K562 (cell line): Measurements from ENCODE around the gene DUXB. TPM values are rescaled to one million over a fixed set of nuclear protein-coding genes. Genes with fewer than 3 reads are reported as not detected.

ENCODE experiments used
- SRSF1 ChIP-seq: fragments of 200-400 bp; formaldehyde crosslinking; IDR thresholded peaks from 2 replicates; pipeline ENCODE4 v1.6.1; 2017; ENCODE audit warnings: mild to moderate bottlenecking, low read depth, low read length, moderate library complexity
- YY1 ChIP-seq, 3 experiments: IDR thresholded peaks; 2 replicates each; pipeline ENCODE4 v1.6.1; 2011; ENCODE audit warnings: low read length in 2 of 3, mild to moderate bottlenecking in 2 of 3, moderate library complexity in 2 of 3, borderline replicate concordance in 1 of 3, control low read depth in 1 of 3, low read depth in 1 of 3; ENCODE audit not compliant: insufficient read depth in 3 of 3, insufficient replicate concordance in 2 of 3, control insufficient read depth in 1 of 3, insufficient read length in 1 of 3; ENCODE audit errors: extremely low read depth in 1 of 3
- polyA plus RNA-seq, 8 experiments: library from polyadenylated mRNA; depleted of rRNA in 4 of 8; stranded (reverse) in 5 of 8; unstranded in 3 of 8; fragments of >200 nt; fragmentation: Nextera tagmentation in 2 of 8; fragmentation: Illumina TruSeq in 1 of 8; extraction: Ambion mirVana in 2 of 8; extraction: Trizol in 1 of 8; gene quantifications; 2 replicates each; pipeline versions ENCODE4 v1.2.1 to v1.2.3, GENCODE V29; 2011 to 2014; ENCODE audit warnings: inconsistent platforms in 1 of 8, missing spikeins in 1 of 8
- total RNA-seq, 7 experiments: library from RNA; depleted of rRNA in 6 of 7; stranded (reverse); fragments of >200 nt in 6 of 7; fragmentation: Illumina TruSeq in 2 of 7; extraction: Trizol in 2 of 7; gene quantifications; 2 replicates each; pipeline versions ENCODE4 v1.2.1 to v1.2.3, GENCODE V29; 2011 to 2021; ENCODE audit warnings: low replicate concordance in 1 of 7
- TF ChIP-seq, protein P1 (sequence below): fragments of 200-600 bp; sonication (generic); IDR thresholded peaks from one replicate; pipeline ENCODE4 v1.6.1; 2012; ENCODE audit warnings: mild to moderate bottlenecking, low read depth, low read length, inconsistent platforms
- TF ChIP-seq, protein P2 (sequence below): sonication (generic); formaldehyde crosslinking; IDR thresholded peaks from 2 replicates; pipeline ENCODE4 v1.8.1; 2023; ENCODE audit warnings: missing genetic modification reagents, mild to moderate bottlenecking, borderline replicate concordance
- TF ChIP-seq, protein P3 (sequence below): conservative IDR thresholded peaks from 2 replicates; pipeline ENCODE4 v1.6.1; 2011; ENCODE audit warnings: low read depth, mild to moderate bottlenecking, low read length; ENCODE audit not compliant: control insufficient read depth

DUXB gene
- total and polyA plus RNA-seq, 9 of the 15 experiments (the other 6 are each of a cell fraction or from before 2014, with no cell fraction given) = not detected

DNA sequence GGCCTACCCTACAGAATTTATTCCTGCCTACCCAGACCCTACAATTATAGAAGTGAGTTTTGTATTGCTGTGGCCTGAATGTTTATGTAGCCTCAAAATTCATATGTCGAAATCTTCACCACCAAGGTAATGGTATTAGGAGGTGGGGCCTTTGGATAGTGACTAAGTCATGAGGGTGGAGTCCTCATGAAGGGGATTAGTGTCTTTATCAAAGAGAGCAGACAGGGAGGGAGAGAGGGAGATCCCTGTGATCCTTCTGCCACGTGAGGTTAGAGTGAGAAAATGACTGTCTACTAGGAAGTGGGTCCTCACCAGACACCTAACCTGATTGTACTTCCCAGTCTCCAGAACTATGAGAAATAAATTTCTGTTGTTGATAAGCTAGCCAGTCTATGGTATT, 981 bp upstream of the DUXB start (continued):
- TF ChIP-seq, protein P1, sequence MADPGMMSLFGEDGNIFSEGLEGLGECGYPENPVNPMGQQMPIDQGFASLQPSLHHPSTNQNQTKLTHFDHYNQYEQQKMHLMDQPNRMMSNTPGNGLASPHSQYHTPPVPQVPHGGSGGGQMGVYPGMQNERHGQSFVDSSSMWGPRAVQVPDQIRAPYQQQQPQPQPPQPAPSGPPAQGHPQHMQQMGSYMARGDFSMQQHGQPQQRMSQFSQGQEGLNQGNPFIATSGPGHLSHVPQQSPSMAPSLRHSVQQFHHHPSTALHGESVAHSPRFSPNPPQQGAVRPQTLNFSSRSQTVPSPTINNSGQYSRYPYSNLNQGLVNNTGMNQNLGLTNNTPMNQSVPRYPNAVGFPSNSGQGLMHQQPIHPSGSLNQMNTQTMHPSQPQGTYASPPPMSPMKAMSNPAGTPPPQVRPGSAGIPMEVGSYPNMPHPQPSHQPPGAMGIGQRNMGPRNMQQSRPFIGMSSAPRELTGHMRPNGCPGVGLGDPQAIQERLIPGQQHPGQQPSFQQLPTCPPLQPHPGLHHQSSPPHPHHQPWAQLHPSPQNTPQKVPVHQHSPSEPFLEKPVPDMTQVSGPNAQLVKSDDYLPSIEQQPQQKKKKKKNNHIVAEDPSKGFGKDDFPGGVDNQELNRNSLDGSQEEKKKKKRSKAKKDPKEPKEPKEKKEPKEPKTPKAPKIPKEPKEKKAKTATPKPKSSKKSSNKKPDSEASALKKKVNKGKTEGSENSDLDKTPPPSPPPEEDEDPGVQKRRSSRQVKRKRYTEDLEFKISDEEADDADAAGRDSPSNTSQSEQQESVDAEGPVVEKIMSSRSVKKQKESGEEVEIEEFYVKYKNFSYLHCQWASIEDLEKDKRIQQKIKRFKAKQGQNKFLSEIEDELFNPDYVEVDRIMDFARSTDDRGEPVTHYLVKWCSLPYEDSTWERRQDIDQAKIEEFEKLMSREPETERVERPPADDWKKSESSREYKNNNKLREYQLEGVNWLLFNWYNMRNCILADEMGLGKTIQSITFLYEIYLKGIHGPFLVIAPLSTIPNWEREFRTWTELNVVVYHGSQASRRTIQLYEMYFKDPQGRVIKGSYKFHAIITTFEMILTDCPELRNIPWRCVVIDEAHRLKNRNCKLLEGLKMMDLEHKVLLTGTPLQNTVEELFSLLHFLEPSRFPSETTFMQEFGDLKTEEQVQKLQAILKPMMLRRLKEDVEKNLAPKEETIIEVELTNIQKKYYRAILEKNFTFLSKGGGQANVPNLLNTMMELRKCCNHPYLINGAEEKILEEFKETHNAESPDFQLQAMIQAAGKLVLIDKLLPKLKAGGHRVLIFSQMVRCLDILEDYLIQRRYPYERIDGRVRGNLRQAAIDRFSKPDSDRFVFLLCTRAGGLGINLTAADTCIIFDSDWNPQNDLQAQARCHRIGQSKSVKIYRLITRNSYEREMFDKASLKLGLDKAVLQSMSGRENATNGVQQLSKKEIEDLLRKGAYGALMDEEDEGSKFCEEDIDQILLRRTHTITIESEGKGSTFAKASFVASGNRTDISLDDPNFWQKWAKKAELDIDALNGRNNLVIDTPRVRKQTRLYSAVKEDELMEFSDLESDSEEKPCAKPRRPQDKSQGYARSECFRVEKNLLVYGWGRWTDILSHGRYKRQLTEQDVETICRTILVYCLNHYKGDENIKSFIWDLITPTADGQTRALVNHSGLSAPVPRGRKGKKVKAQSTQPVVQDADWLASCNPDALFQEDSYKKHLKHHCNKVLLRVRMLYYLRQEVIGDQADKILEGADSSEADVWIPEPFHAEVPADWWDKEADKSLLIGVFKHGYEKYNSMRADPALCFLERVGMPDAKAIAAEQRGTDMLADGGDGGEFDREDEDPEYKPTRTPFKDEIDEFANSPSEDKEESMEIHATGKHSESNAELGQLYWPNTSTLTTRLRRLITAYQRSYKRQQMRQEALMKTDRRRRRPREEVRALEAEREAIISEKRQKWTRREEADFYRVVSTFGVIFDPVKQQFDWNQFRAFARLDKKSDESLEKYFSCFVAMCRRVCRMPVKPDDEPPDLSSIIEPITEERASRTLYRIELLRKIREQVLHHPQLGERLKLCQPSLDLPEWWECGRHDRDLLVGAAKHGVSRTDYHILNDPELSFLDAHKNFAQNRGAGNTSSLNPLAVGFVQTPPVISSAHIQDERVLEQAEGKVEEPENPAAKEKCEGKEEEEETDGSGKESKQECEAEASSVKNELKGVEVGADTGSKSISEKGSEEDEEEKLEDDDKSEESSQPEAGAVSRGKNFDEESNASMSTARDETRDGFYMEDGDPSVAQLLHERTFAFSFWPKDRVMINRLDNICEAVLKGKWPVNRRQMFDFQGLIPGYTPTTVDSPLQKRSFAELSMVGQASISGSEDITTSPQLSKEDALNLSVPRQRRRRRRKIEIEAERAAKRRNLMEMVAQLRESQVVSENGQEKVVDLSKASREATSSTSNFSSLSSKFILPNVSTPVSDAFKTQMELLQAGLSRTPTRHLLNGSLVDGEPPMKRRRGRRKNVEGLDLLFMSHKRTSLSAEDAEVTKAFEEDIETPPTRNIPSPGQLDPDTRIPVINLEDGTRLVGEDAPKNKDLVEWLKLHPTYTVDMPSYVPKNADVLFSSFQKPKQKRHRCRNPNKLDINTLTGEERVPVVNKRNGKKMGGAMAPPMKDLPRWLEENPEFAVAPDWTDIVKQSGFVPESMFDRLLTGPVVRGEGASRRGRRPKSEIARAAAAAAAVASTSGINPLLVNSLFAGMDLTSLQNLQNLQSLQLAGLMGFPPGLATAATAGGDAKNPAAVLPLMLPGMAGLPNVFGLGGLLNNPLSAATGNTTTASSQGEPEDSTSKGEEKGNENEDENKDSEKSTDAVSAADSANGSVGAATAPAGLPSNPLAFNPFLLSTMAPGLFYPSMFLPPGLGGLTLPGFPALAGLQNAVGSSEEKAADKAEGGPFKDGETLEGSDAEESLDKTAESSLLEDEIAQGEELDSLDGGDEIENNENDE = no peak
- peak in 1 of 3 experiments; percentile 17 for TF ChIP-seq YY1 (IDR thresholded peaks at IDR 0.05; ENCODE audit: borderline replicate concordance in 1 of 3, control insufficient read depth in 1 of 3, extremely low read depth in 1 of 3, insufficient read depth in 3 of 3, insufficient read length in 1 of 3, insufficient replicate concordance in 2 of 3, low read depth in 1 of 3, low read length in 2 of 3)
- TF ChIP-seq, protein P2, sequence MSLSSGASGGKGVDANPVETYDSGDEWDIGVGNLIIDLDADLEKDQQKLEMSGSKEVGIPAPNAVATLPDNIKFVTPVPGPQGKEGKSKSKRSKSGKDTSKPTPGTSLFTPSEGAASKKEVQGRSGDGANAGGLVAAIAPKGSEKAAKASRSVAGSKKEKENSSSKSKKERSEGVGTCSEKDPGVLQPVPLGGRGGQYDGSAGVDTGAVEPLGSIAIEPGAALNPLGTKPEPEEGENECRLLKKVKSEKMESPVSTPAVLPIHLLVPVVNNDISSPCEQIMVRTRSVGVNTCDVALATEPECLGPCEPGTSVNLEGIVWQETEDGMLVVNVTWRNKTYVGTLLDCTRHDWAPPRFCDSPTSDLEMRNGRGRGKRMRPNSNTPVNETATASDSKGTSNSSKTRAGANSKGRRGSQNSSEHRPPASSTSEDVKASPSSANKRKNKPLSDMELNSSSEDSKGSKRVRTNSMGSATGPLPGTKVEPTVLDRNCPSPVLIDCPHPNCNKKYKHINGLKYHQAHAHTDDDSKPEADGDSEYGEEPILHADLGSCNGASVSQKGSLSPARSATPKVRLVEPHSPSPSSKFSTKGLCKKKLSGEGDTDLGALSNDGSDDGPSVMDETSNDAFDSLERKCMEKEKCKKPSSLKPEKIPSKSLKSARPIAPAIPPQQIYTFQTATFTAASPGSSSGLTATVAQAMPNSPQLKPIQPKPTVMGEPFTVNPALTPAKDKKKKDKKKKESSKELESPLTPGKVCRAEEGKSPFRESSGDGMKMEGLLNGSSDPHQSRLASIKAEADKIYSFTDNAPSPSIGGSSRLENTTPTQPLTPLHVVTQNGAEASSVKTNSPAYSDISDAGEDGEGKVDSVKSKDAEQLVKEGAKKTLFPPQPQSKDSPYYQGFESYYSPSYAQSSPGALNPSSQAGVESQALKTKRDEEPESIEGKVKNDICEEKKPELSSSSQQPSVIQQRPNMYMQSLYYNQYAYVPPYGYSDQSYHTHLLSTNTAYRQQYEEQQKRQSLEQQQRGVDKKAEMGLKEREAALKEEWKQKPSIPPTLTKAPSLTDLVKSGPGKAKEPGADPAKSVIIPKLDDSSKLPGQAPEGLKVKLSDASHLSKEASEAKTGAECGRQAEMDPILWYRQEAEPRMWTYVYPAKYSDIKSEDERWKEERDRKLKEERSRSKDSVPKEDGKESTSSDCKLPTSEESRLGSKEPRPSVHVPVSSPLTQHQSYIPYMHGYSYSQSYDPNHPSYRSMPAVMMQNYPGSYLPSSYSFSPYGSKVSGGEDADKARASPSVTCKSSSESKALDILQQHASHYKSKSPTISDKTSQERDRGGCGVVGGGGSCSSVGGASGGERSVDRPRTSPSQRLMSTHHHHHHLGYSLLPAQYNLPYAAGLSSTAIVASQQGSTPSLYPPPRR (CRISPR knock-in tag) = no peak
- TF ChIP-seq SRSF1 = no peak
- TF ChIP-seq, protein P3, sequence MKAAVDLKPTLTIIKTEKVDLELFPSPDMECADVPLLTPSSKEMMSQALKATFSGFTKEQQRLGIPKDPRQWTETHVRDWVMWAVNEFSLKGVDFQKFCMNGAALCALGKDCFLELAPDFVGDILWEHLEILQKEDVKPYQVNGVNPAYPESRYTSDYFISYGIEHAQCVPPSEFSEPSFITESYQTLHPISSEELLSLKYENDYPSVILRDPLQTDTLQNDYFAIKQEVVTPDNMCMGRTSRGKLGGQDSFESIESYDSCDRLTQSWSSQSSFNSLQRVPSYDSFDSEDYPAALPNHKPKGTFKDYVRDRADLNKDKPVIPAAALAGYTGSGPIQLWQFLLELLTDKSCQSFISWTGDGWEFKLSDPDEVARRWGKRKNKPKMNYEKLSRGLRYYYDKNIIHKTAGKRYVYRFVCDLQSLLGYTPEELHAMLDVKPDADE = no peak
